Loucy (cell line): ENCODE measurements around the gene CENPQ.

Experiments used
- H2AFZ ChIP-seq: fragments of 200-600 bp; sonication (generic); 2 replicates; pipeline ENCODE4 v1.6.0; 2016; ENCODE audit warnings: antibody characterized with exemption, mild to moderate bottlenecking, low read length, moderate library complexity
- H3F3A ChIP-seq: fragments of 200-600 bp; 2 replicates; pipeline ENCODE4 v1.6.0; 2016; ENCODE audit warnings: antibody characterized with exemption, low read depth, mild to moderate bottlenecking
- H3K27me3 ChIP-seq: fragments of 200-600 bp; sonication (generic); 2 replicates; pipeline ENCODE4 v1.6.1; 2014; ENCODE audit warnings: low read length, mild to moderate bottlenecking; ENCODE audit not compliant: insufficient read depth, poor library complexity, severe bottlenecking
- H3K36me3 ChIP-seq: fragments of 200-600 bp; sonication (generic); 2 replicates; pipeline ENCODE4 v1.6.1; 2016; ENCODE audit warnings: low read length; ENCODE audit not compliant: insufficient read depth
- H3K4me1 ChIP-seq: fragments of 200-600 bp; sonication (generic); 2 replicates; pipeline ENCODE4 v1.5.1; 2014; ENCODE audit warnings: low read length, mild to moderate bottlenecking; ENCODE audit not compliant: insufficient read depth, poor library complexity, severe bottlenecking
- H3K4me2 ChIP-seq: fragments of 200-600 bp; sonication (generic); 2 replicates; pipeline ENCODE4 v1.6.0; 2014; ENCODE audit warnings: antibody characterized with exemption, low read length, low read depth, mild to moderate bottlenecking; ENCODE audit not compliant: poor library complexity, severe bottlenecking
- H3K4me3 ChIP-seq: fragments of 200-600 bp; sonication (generic); 2 replicates; pipeline ENCODE4 v1.5.1; 2014; ENCODE audit warnings: low read length, mild to moderate bottlenecking, mixed read lengths; ENCODE audit not compliant: poor library complexity, severe bottlenecking
- H3K79me2 ChIP-seq: fragments of 200-600 bp; sonication (generic); 2 replicates; pipeline ENCODE4 v1.6.1; 2014; ENCODE audit warnings: low read length; ENCODE audit not compliant: insufficient read depth
- H3K9ac ChIP-seq: fragments of 200-600 bp; sonication (generic); 2 replicates; pipeline ENCODE4 v1.6.0; 2014; ENCODE audit warnings: mild to moderate bottlenecking, low read depth, low read length, moderate library complexity; ENCODE audit not compliant: poor library complexity, severe bottlenecking
- H3K9me2 ChIP-seq: fragments of 200-600 bp; sonication (generic); replicated peaks from 2 replicates; pipeline ENCODE4 v1.6.1; 2016; ENCODE audit warnings: low read depth, low read length, mixed read lengths
- H3K9me3 ChIP-seq: fragments of 200-600 bp; sonication (generic); 2 replicates; pipeline ENCODE4 v1.6.1; 2014; ENCODE audit warnings: mild to moderate bottlenecking, antibody characterized with exemption, low read length, low read depth; ENCODE audit not compliant: insufficient read depth
- H4K20me1 ChIP-seq: fragments of 200-600 bp; sonication (generic); 2 replicates; pipeline ENCODE4 v1.6.0; 2014; ENCODE audit warnings: antibody characterized with exemption, low read length, mild to moderate bottlenecking; ENCODE audit not compliant: insufficient read depth, poor library complexity, severe bottlenecking
- EZH2phosphoT487 ChIP-seq: fragments of 200-600 bp; IDR thresholded peaks from 2 replicates; pipeline ENCODE4 v1.6.1; 2018; ENCODE audit warnings: antibody characterized with exemption, mild to moderate bottlenecking, moderate library complexity, borderline replicate concordance
- TF ChIP-seq, protein P1 (sequence below): fragments of 200-600 bp; sonication (generic); conservative IDR thresholded peaks from 2 replicates; pipeline ENCODE4 v1.5.1; 2014; ENCODE audit warnings: mild to moderate bottlenecking, antibody characterized with exemption, low read length

CENPQ gene

DNA sequence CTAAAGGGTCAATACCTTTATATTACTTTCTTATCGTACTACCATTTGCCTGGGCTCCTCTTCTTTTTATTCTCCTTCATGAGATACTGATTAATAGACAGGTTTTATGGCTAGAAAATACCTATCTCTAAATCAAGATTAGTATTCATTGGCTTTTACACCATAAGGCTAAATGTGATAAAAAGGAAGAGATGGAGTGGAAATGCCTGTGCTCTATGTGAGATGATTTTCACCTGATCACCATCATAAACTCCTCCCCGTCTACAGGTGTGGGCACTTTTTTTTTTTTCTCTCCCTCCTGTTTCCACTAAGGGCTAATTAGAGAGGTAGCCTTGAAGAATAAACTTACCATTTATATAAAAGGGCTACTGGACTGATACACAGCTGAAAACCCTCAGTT, 36.5 kb downstream of the CENPQ start, which contains the start of gene GLYATL3:
Gene GLYATL3, plus strand, starts transcription at position 301 of the 400 bp plus-strand sequence. CDS start 12,068 bp downstream, outside the sequence.
- H3F3A ChIP-seq, result no peaks in the 10 kb centered on the region
- no peak within 1 kb of the TSS for H3K9ac ChIP-seq
- peak within 1 kb of the TSS; percentile 36 for H3K4me3 ChIP-seq
- H3K4me2 ChIP-seq, result peak within 1 kb of the TSS; percentile 56
- no peaks in the 10 kb centered on the region for H4K20me1 ChIP-seq
- H3K36me3 ChIP-seq, result no peaks in the 10 kb centered on the region
- TF ChIP-seq EZH2phosphoT487, result no peak
- TF ChIP-seq, protein P1, sequence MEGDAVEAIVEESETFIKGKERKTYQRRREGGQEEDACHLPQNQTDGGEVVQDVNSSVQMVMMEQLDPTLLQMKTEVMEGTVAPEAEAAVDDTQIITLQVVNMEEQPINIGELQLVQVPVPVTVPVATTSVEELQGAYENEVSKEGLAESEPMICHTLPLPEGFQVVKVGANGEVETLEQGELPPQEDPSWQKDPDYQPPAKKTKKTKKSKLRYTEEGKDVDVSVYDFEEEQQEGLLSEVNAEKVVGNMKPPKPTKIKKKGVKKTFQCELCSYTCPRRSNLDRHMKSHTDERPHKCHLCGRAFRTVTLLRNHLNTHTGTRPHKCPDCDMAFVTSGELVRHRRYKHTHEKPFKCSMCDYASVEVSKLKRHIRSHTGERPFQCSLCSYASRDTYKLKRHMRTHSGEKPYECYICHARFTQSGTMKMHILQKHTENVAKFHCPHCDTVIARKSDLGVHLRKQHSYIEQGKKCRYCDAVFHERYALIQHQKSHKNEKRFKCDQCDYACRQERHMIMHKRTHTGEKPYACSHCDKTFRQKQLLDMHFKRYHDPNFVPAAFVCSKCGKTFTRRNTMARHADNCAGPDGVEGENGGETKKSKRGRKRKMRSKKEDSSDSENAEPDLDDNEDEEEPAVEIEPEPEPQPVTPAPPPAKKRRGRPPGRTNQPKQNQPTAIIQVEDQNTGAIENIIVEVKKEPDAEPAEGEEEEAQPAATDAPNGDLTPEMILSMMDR, result no peak
- no peaks in the 10 kb centered on the region for H3K27me3 ChIP-seq
- H3K79me2 ChIP-seq, result no peaks in the 10 kb centered on the region
- no peaks in the 10 kb centered on the region for H3K9me2 ChIP-seq
- peaks cover 9% of the 10 kb centered on the region for H3K4me1 ChIP-seq
- H3K9me3 ChIP-seq, result no peaks in the 10 kb centered on the region
- H2AFZ ChIP-seq, result no peak within 1 kb of the TSS

DNA sequence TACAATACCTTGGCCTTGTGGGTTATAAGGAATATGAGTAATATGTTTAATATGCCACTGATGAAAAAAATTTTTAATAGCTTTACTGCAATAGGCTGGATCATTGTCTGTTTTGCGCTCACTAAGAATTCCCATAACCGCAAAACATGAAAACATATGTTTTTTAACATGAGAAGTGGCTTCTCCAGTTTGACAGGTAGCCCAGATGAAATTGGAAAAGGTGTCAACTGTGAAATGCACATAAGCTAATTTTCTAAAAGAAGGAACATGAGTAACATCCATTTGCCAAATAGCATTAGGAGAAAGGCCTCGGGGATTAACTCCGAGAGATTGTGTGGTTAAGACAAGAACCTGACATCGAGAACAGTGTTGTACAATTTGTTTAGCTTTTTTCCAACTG, 41.5 kb downstream of the CENPQ start:
- Histone ChIP-seq H3K27me3 (no peaks in the 10 kb centered on the region), H3K79me2 (no peaks in the 10 kb centered on the region)
- TF ChIP-seq, protein P1, result no peak
- no peak for TF ChIP-seq EZH2phosphoT487

DNA sequence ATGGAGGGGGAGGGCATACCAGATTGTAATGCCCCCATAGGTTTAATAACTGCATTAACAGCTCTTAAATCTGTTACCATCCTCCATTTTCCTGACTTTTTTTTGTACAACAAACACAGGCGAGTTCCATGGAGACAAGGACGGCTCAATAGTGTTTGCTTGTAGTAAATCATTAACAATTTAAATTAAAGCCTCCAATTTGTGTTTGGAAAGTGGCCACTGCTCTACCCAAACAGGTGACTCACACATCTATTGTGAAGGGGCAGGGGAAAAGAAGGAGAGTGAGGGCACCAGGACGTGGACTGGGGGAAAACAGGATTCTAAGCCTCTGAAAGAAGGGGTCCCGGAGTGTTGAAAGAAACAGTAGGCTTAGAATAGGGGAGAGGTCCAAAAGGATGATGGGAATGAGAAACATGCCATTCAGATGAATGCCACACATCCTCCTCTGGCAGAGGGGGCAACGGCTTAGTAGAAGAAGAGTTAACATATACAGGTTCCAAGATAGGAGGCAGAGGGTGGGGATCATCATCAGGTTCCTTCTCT, 43.5 kb downstream of the CENPQ start:
- no peaks in the 10 kb centered on the region for H3K9me3 ChIP-seq
- H3F3A ChIP-seq, result no peaks in the 10 kb centered on the region
- no peaks in the 10 kb centered on the region for H3K36me3 ChIP-seq
- H3K27me3 ChIP-seq, result no peaks in the 10 kb centered on the region
- H3K9ac ChIP-seq, result no peak overlapping the region
- no peaks in the 10 kb centered on the region for H4K20me1 ChIP-seq
- no peak overlapping the region for H3K4me3 ChIP-seq
- no peaks in the 10 kb centered on the region for H3K9me2 ChIP-seq
- no peak overlapping the region for H2AFZ ChIP-seq
- no peak for TF ChIP-seq EZH2phosphoT487
- no peaks in the 10 kb centered on the region for H3K4me1 ChIP-seq
- no peaks in the 10 kb centered on the region for H3K79me2 ChIP-seq
- H3K4me2 ChIP-seq, result no peak overlapping the region

More for the DNA sequence above, 41.5 kb downstream of the CENPQ start:
- Histone ChIP-seq H3K4me1 (peaks cover 2% of the 10 kb centered on the region), H2AFZ (no peak overlapping the region), H4K20me1 (no peaks in the 10 kb centered on the region), H3F3A (no peaks in the 10 kb centered on the region), H3K36me3 (no peaks in the 10 kb centered on the region), H3K9ac (no peak overlapping the region), H3K9me3 (no peaks in the 10 kb centered on the region), H3K9me2 (no peaks in the 10 kb centered on the region), H3K4me2 (no peak overlapping the region), H3K4me3 (no peak overlapping the region)

DNA sequence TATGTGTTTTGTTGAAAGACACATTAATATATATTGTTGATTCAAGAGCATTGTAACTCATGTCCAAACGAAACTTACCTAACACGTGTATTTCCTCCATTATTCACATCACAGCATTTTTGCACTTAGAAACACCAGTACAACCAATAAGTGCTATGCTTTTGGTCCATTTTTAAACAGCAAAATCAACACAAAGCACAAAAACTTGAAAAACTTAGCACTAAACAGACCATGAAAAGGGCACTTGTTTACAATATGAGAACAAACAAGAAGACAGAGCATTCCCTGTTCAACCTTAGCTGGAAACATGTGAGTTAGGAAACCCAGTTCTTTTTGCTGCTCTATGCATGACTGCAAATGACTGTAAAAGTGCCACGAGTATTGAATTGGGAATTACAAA, 46.2 kb downstream of the CENPQ start:
- no peaks in the 10 kb centered on the region for H3F3A ChIP-seq
- TF ChIP-seq EZH2phosphoT487, result no peak
- TF ChIP-seq, protein P1, result no peak
- H4K20me1 ChIP-seq, result no peaks in the 10 kb centered on the region
- no peaks in the 10 kb centered on the region for H3K9me2 ChIP-seq
- no peaks in the 10 kb centered on the region for H3K9me3 ChIP-seq
- no peak overlapping the region for H3K9ac ChIP-seq
- H3K27me3 ChIP-seq, result no peaks in the 10 kb centered on the region
- H2AFZ ChIP-seq, result no peak overlapping the region
- H3K4me2 ChIP-seq, result no peak overlapping the region
- no peak overlapping the region for H3K4me3 ChIP-seq
- no peaks in the 10 kb centered on the region for H3K79me2 ChIP-seq
- no peaks in the 10 kb centered on the region for H3K36me3 ChIP-seq
- no peaks in the 10 kb centered on the region for H3K4me1 ChIP-seq
